K562 (cell line): ENCODE results near the gene NLRP12. TPM values are rescaled to one million over a fixed set of nuclear protein-coding genes. Genes with fewer than 3 reads are reported as not detected.
A peak's percentile ranks its signal among the peaks of the same experiment; 100 is the strongest.

ENCODE experiments used
- ATAC-seq: fragments of 200-7000 bp; cut with Tn5 transposase; 3 replicates; pipeline ENCODE4 v1.9.1; 2020; ENCODE audit warnings: moderate library complexity
- BruUV-seq: library from RNA; stranded (reverse); fragments of 400-500 nt; replicated peaks from 2 replicates; lab custom pipeline; 2021; lab: Mats Ljungman, UMichigan
- CTCF ChIA-PET: fragments of 300-600 bp; formaldehyde crosslinking; extraction: SDS; loops from one replicate; lab custom pipeline; 2021; ENCODE audit warnings: low intra/inter-chr PET ratio; lab: Yijun Ruan, JAX
- POLR2A ChIA-PET: fragments of 300-600, 350-650 bp; sonication (Branson Sonifier 250); formaldehyde crosslinking; extraction: SDS; loops from one replicate; lab custom pipeline; 2021; ENCODE audit warnings: antibody characterized with exemption, inconsistent platforms; lab: Yijun Ruan, JAX
- DNase-seq, 4 experiments: peaks; one replicate each; pipeline versions ENCODE4 v3.0.0 to v3.0.0-alpha.2; 2011 to 2018; ENCODE audit warnings: low spot score in 3 of 4, mixed read lengths in 3 of 4; ENCODE audit errors: extremely low read depth in 1 of 4
- FAIRE-seq: peaks from 2 replicates; lab custom pipeline; 2011; peaks lifted over from hg19 to GRCh38; lab: Jason Lieb, UNC
- H2AFZ ChIP-seq: 2 replicates; pipeline ENCODE4 v1.6.0; 2011; ENCODE audit warnings: low read depth, low read length, control low read depth, inconsistent platforms
- H3K27ac ChIP-seq: fragments of 200-600 bp; 3 replicates; pipeline ENCODE4 v1.8.0; 2011; ENCODE audit warnings: low read depth, mild to moderate bottlenecking, control low read depth, inconsistent platforms, low read length, moderate library complexity, mixed read lengths; ENCODE audit errors: extremely low read depth
- H3K27me3 ChIP-seq, 2 experiments: fragments of 300-600 bp in 1 of 2; 2 replicates in 1 of 2; 3 replicates in 1 of 2; pipeline versions ENCODE4 v1.6.0 to v1.8.0; 2011; ENCODE audit warnings: inconsistent platforms in 2 of 2, low read length in 2 of 2, mild to moderate bottlenecking in 1 of 2, mixed read lengths in 1 of 2, moderate library complexity in 1 of 2; ENCODE audit not compliant: control insufficient read depth in 2 of 2, insufficient read depth in 2 of 2
- H3K36me3 ChIP-seq: fragments of 300-600 bp; 3 replicates; pipeline ENCODE4 v1.8.0; 2011; ENCODE audit warnings: mild to moderate bottlenecking, low read length, inconsistent platforms; ENCODE audit not compliant: control insufficient read depth, insufficient read depth
- H3K4me1 ChIP-seq, 2 experiments: fragments of 200-600 bp in 1 of 2; replicated peaks in 1 of 2; 2 replicates in 1 of 2; 3 replicates in 1 of 2; pipeline versions ENCODE4 v1.5.1 to v1.8.0; 2011; ENCODE audit warnings: inconsistent platforms in 2 of 2, low read length in 2 of 2, mild to moderate bottlenecking in 1 of 2, mixed read lengths in 1 of 2, moderate library complexity in 1 of 2; ENCODE audit not compliant: control insufficient read depth in 2 of 2, insufficient read depth in 2 of 2
- H3K4me2 ChIP-seq: 2 replicates; pipeline ENCODE4 v1.6.1; 2011; ENCODE audit warnings: low read length, control low read depth, inconsistent platforms, mixed read lengths; ENCODE audit not compliant: insufficient read depth
- H3K4me3 ChIP-seq: fragments of 200-600 bp; sonication (generic), shearing (Covaris generic); 2 replicates; pipeline ENCODE4 v1.5.1; 2016; ENCODE audit warnings: control low read depth, inconsistent platforms
- H3K79me2 ChIP-seq: fragments of 200-600 bp; 3 replicates; pipeline ENCODE4 v1.8.0; 2011; ENCODE audit warnings: low read length, inconsistent platforms; ENCODE audit not compliant: control insufficient read depth, insufficient read depth
- H3K9ac ChIP-seq, 2 experiments: 2 replicates each; pipeline versions ENCODE4 v1.6.0 to v1.6.1; 2011; ENCODE audit warnings: low read depth in 2 of 2, low read length in 2 of 2, control low read depth in 1 of 2, inconsistent platforms in 1 of 2, mild to moderate bottlenecking in 1 of 2, mixed read lengths in 1 of 2; ENCODE audit not compliant: insufficient read depth in 1 of 2
- H3K9me1 ChIP-seq: one replicate; pipeline ENCODE4 v1.6.0; 2011; ENCODE audit warnings: inconsistent platforms, mild to moderate bottlenecking, low read length, moderate library complexity; ENCODE audit not compliant: control insufficient read depth, insufficient read depth
- H3K9me3 ChIP-seq: replicated peaks from 2 replicates; pipeline ENCODE4 v1.5.1; 2011; ENCODE audit warnings: low read depth, low read length, inconsistent platforms; ENCODE audit not compliant: control insufficient read depth, insufficient read depth
- H4K20me1 ChIP-seq: replicated peaks from 2 replicates; pipeline ENCODE4 v1.6.1; 2011; ENCODE audit warnings: low read length, inconsistent platforms, mixed read lengths; ENCODE audit not compliant: control insufficient read depth, insufficient read depth
- CEBPG ChIP-seq, 3 experiments: fragments of 200-800 bp in 1 of 3; sonication (Bioruptor generic) in 1 of 3; sonication (generic) in 1 of 3; formaldehyde crosslinking in 1 of 3; IDR thresholded peaks in 2 of 3; conservative IDR thresholded peaks in 1 of 3; 2 replicates each; pipeline versions ENCODE4 v1.6.1 to v1.8.0; 2016 to 2022; ENCODE audit warnings: missing compliant biosample characterization in 2 of 3, missing genetic modification characterization in 2 of 3, mild to moderate bottlenecking in 1 of 3, missing genetic modification reagents in 1 of 3
- SRSF3 ChIP-seq: fragments of 200-400 bp; formaldehyde crosslinking; IDR thresholded peaks from 2 replicates; pipeline ENCODE4 v1.6.1; 2016; ENCODE audit warnings: mild to moderate bottlenecking, low read length, moderate library complexity; ENCODE audit not compliant: insufficient read depth
- WGBS: fragments of 100-300 bp; shearing (Covaris generic); methylation state at CpG from one replicate; pipeline ENCODE4 v1.1.6; 2016; ENCODE audit warnings: low coverage, mixed read lengths; ENCODE audit not compliant: insufficient coverage; ENCODE audit errors: missing lambda C conversion rate; 5-methylcytosine and 5-hydroxymethylcytosine counted together
- in situ Hi-C: fragments of 300-500 bp; cut with MboI; formaldehyde crosslinking; loops from 4 replicates; pipeline ENCODE4 v1.15.0; 2018; ENCODE audit warnings: inconsistent platforms, mixed read lengths
- intact Hi-C: fragments of 100-400 bp; cut with micrococcal nuclease; formaldehyde crosslinking; loops from 2 replicates; pipeline ENCODE4 v1.14.2; 2022
- polyA plus RNA-seq, 8 experiments: library from polyadenylated mRNA; depleted of rRNA in 4 of 8; stranded (reverse) in 5 of 8; unstranded in 3 of 8; fragments of >200 nt; fragmentation: Nextera tagmentation in 2 of 8; fragmentation: Illumina TruSeq in 1 of 8; extraction: Ambion mirVana in 2 of 8; extraction: Trizol in 1 of 8; gene quantifications; 2 replicates each; pipeline versions ENCODE4 v1.2.1 to v1.2.3, GENCODE V29; 2011 to 2014; ENCODE audit warnings: inconsistent platforms in 1 of 8, missing spikeins in 1 of 8
- total RNA-seq, 7 experiments: library from RNA; depleted of rRNA in 6 of 7; stranded (reverse); fragments of >200 nt in 6 of 7; fragmentation: Illumina TruSeq in 2 of 7; extraction: Trizol in 2 of 7; gene quantifications; 2 replicates each; pipeline versions ENCODE4 v1.2.1 to v1.2.3, GENCODE V29; 2011 to 2021; ENCODE audit warnings: low replicate concordance in 1 of 7
- TF ChIP-seq, protein P1 (sequence below): fragments of 250-450 bp; sonication (Bioruptor Pico); IDR thresholded peaks from 2 replicates; pipeline ENCODE4 v1.5.0; 2020; ENCODE audit warnings: mild to moderate bottlenecking

NLRP12 gene
- total and polyA plus RNA-seq, 9 of the 15 experiments (the other 6 are each of a cell fraction or from before 2014, with no cell fraction given) = not detected

DNA sequence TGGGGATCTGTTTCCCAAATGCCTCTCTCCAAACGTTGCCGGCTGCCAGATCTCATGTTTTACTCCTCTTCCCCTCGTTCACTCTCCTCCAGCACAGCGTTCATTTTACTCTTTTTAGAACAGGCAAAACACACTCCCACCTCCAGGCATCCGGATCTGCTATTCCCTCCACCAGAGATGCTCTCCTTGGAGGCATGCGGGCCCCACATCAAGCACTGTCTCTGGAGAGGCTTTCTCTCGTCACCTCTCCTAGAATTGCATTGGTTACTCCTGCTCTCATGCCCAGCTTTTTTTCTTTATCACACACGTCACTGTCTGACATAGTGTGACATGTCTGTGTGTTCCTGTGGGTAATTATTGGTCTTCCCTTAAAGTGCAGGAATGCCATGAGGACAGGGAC lies 23.4 kb upstream of the NLRP12 start:
- Histone ChIP-seq H3K27me3 (peaks cover 3 to 23% of the 10 kb centered on the region in 2 experiments; a peak in 4 of 5 replicates), H2AFZ (no peak overlapping the region), H3K4me3 (no peak overlapping the region), H3K79me2 (no peaks in the 10 kb centered on the region), H3K9ac (no peak overlapping the region), H4K20me1 (no peaks in the 10 kb centered on the region; the same call in 1 of the 2 replicates), H3K4me2 (no peak overlapping the region), H3K9me3 (no peaks in the 10 kb centered on the region), H3K36me3 (no peaks in the 10 kb centered on the region), H3K4me1 (peaks cover 0 to 3% of the 10 kb centered on the region in 2 experiments; a peak in 1 of 5 replicates), H3K9me1 (no peaks in the 10 kb centered on the region), H3K27ac (no peak overlapping the region)
- WGBS = 2% methylated on average over 8 of the region's 8 CpGs
- DNase-seq (no peak), FAIRE-seq (no peak), ATAC-seq (no peak)
- ChIA-PET CTCF (no interaction called here), POLR2A (no interaction called here)
- intact Hi-C loops (loop anchor here (10.0 kb wide), 1 partner anchor 53 kb away; no protein-coding TSS in a partner anchor), in situ Hi-C loops (no loop called here)
- no TSS peak for BruUV-seq
- TF ChIP-seq, protein P1, sequence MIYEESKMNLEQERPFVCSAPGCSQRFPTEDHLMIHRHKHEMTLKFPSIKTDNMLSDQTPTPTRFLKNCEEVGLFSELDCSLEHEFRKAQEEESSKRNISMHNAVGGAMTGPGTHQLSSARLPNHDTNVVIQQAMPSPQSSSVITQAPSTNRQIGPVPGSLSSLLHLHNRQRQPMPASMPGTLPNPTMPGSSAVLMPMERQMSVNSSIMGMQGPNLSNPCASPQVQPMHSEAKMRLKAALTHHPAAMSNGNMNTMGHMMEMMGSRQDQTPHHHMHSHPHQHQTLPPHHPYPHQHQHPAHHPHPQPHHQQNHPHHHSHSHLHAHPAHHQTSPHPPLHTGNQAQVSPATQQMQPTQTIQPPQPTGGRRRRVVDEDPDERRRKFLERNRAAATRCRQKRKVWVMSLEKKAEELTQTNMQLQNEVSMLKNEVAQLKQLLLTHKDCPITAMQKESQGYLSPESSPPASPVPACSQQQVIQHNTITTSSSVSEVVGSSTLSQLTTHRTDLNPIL (CRISPR knock-in tag) = no peak

DNA sequence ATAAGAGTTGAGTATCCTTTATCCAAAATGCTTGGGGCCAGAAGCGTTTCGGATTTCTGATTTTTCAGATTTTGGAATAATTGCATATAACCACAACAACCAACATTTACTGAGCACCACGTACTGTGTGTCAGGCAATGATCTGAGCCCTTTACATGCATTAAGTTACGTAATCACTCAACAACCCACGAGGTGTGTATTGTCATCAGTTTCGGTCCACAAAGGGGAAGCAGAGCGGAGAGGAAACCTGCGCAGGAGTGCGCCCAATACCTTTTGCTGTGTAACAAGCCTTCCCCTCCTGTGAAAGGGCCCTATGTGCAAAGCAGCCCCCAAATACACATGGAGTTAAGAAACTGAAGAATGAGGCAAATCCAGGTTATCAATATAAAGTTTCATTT lies 20.7 kb upstream of the NLRP12 start:
- BruUV-seq = no TSS peak
- Histone ChIP-seq H3K4me3 (no peak overlapping the region), H3K9ac (no peak overlapping the region), H4K20me1 (no peaks in the 10 kb centered on the region; the same call in 1 of the 2 replicates), H2AFZ (no peak overlapping the region), H3K36me3 (no peaks in the 10 kb centered on the region), H3K9me1 (no peaks in the 10 kb centered on the region), H3K4me1 (peaks cover 0 to 4% of the 10 kb centered on the region in 2 experiments; a peak in 2 of 5 replicates), H3K27me3 (peaks cover 3 to 23% of the 10 kb centered on the region in 2 experiments; a peak in 4 of 5 replicates), H3K9me3 (no peaks in the 10 kb centered on the region), H3K4me2 (no peak overlapping the region), H3K27ac (no peak overlapping the region), H3K79me2 (no peaks in the 10 kb centered on the region)
- in situ Hi-C loops (loop anchor here (5.0 kb wide), 1 partner anchor 177 kb away; no protein-coding TSS in a partner anchor), intact Hi-C loops (loop anchor here (10.0 kb wide), 1 partner anchor 50 kb away; no protein-coding TSS in a partner anchor)
- ChIA-PET CTCF (no interaction called here), POLR2A (no interaction called here)
- ATAC-seq (no peak), DNase-seq (no peak), FAIRE-seq (no peak)
- no peak for TF ChIP-seq CEBPG (CRISPR knock-in tag; IDR thresholded peaks at IDR 0.05)
- TF ChIP-seq CEBPG (tag; conservative IDR thresholded peaks at IDR 0.05 in 1 of 2, IDR thresholded peaks at IDR 0.05 in 1 of 2) = peak in 1 of 2 experiments; percentile 33; a peak in 1 of 4 replicates
- TF ChIP-seq SRSF3 = no peak
- 41% methylated on average over 9 of the region's 9 CpGs for WGBS
